T-cell (primary cell): Measurements from ENCODE around the gene SEC63. TPM values are rescaled to one million over a fixed set of nuclear protein-coding genes. Genes with fewer than 3 reads are reported as not detected.
"Not testable (repeated sequence)": the region's sequence is repeated elsewhere in the genome, so short reads cannot be mapped to it uniquely, and the experiment has no call there.

Experiments
- ATAC-seq, 4 experiments: fragments of 200-7000 bp in 3 of 4; fragments of 150-1000 bp in 1 of 4; cut with Tn5 transposase; replicated peaks in 1 of 4; 1 replicate in 3 of 4; 2 replicates in 1 of 4; pipeline ENCODE4 v1.10.0; 2021; ENCODE audit warnings: moderate library complexity in 3 of 4, mild to moderate bottlenecking in 2 of 4, moderate number of reproducible peaks in 1 of 4
- CTCF ChIA-PET, 2 donors: fragments of 300-600 bp; sonication (Branson Sonifier 250); formaldehyde crosslinking; loops; one replicate each; lab custom pipeline; 2022; ENCODE audit warnings: antibody characterized with exemption in 2 of 2; lab: Charles Lee
- POLR2A ChIA-PET, 2 donors: fragments of 300-600 bp; sonication (Branson Sonifier 250); formaldehyde crosslinking; loops; one replicate each; lab custom pipeline; 2022; ENCODE audit warnings: antibody characterized with exemption in 2 of 2; lab: Charles Lee
- DNase-seq, 35 experiments: peaks; one replicate each; pipeline versions ENCODE4 v3.0.0 to v3.0.0-alpha.2; 2013 to 2023
- H3K27ac ChIP-seq: one replicate; pipeline ENCODE4 v1.5.1; 2013; ENCODE audit warnings: low read length
- H3K27me3 ChIP-seq, 2 experiments: replicated peaks in 1 of 2; 1 replicate in 1 of 2; 2 replicates in 1 of 2; pipeline versions ENCODE4 v1.6.1 to v1.7.0; 2013; ENCODE audit warnings: low read length in 1 of 2, mixed read lengths in 1 of 2; ENCODE audit not compliant: control insufficient read depth in 2 of 2, insufficient read depth in 2 of 2; ENCODE audit errors: extremely low read depth in 1 of 2
- H3K36me3 ChIP-seq, 2 donors: 1 replicate in 1 of 2; 2 replicates in 1 of 2; pipeline versions ENCODE4 v1.6.1 to v1.7.0; 2013; ENCODE audit warnings: low read length in 1 of 2; ENCODE audit not compliant: control insufficient read depth in 2 of 2, insufficient read depth in 1 of 2; ENCODE audit errors: extremely low read depth in 1 of 2
- H3K4me1 ChIP-seq, 2 experiments: 1 replicate in 1 of 2; 2 replicates in 1 of 2; pipeline versions ENCODE4 v1.6.1 to v1.7.0; 2013; ENCODE audit warnings: low read length in 2 of 2, mixed read lengths in 1 of 2; ENCODE audit not compliant: insufficient read depth in 2 of 2, control insufficient read depth in 1 of 2; ENCODE audit errors: extremely low read depth in 1 of 2
- H3K4me3 ChIP-seq, 2 donors: 1 replicate in 1 of 2; 2 replicates in 1 of 2; pipeline versions ENCODE4 v1.5.1 to v1.7.0; 2013; ENCODE audit warnings: mild to moderate bottlenecking in 2 of 2, low read length in 1 of 2, moderate library complexity in 1 of 2; ENCODE audit not compliant: control insufficient read depth in 1 of 2; ENCODE audit errors: extremely low read depth in 1 of 2
- H3K9me3 ChIP-seq: 2 replicates; pipeline ENCODE4 v1.7.0; 2013
- H3K27ac Mint-ChIP-seq, 2 donors: one replicate each; pipeline ENCODE4 v1.8.0; 2020 to 2021; ENCODE audit warnings: mild to moderate bottlenecking in 2 of 2, mixed read lengths in 2 of 2
- H3K27me3 Mint-ChIP-seq, 2 donors: one replicate each; pipeline ENCODE4 v1.8.0; 2021 to 2022; ENCODE audit warnings: mixed read lengths in 2 of 2
- H3K36me3 Mint-ChIP-seq: one replicate; pipeline ENCODE4 v1.8.0; 2021; ENCODE audit warnings: mixed read lengths
- H3K4me1 Mint-ChIP-seq, 3 donors: one replicate each; pipeline ENCODE4 v1.8.0; 2020 to 2022; ENCODE audit warnings: mixed read lengths in 3 of 3, mild to moderate bottlenecking in 1 of 3
- H3K4me3 Mint-ChIP-seq, 3 donors: one replicate each; pipeline ENCODE4 v1.8.0; 2020 to 2022; ENCODE audit warnings: mild to moderate bottlenecking in 3 of 3, mixed read lengths in 3 of 3, moderate library complexity in 3 of 3
- H3K9me3 Mint-ChIP-seq, 3 donors: one replicate each; pipeline ENCODE4 v1.8.0; 2020 to 2022; ENCODE audit warnings: mixed read lengths in 3 of 3
- WGBS: methylation state at CpG from one replicate; pipeline ENCODE4 v1.1.5; 2013; ENCODE audit warnings: missing lambda C conversion rate; ENCODE audit not compliant: insufficient coverage; 5-methylcytosine and 5-hydroxymethylcytosine counted together
- total RNA-seq, 35 experiments: library from RNA in 6 of 35; stranded (reverse) in 6 of 35; fragments of 120-200 nt in 1 of 35; gene quantifications; one replicate each; pipeline versions ENCODE4 v1.2.1 to v1.2.4 and lab custom pipeline; 2013 to 2026

The SEC63 gene
- total RNA-seq, 5 donors from 2014 or later (not counting 1 experiment from before 2014, with no cell fraction given), result 56.2 to 85.5 (median 68.7) TPM

DNA sequence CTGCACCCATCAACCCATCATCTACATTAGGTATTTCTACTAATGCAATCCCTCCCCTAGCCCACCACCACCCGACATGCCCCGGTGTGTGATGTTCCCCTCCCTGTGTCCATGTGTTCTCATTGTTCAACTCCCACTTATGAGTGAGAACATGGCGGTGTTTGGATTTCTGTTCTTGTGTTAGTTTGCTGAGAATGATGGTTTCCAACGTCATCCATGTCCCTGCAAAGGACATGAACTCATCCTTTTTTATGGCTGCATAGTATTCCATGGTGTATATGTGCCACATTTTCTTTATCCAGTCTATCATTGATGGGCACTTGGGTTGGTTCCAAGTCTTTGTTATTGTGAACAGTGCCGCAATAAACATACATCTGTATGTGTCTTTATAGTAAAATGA lies 72.1 kb downstream of the SEC63 start:
- H3K4me1 ChIP-seq, DNase-seq, H3K27me3 ChIP-seq, H3K4me3 Mint-ChIP-seq, H3K27me3 Mint-ChIP-seq, H3K4me1 Mint-ChIP-seq, H3K27ac ChIP-seq, H3K4me3 ChIP-seq, POLR2A ChIA-PET, ATAC-seq, CTCF ChIA-PET, H3K9me3 ChIP-seq, H3K27ac Mint-ChIP-seq: not testable (repeated sequence)
- Mint-ChIP-seq H3K9me3 (peaks cover 3 to 13% (median 7%) of the 10 kb centered on the region in 3 donors), H3K36me3 (peaks cover 51% of the 10 kb centered on the region)
- peaks cover 0 to 23% of the 10 kb centered on the region in 2 donors for H3K36me3 ChIP-seq
- WGBS, result no CpG with 5 or more reads among the region's 5 CpGs

DNA sequence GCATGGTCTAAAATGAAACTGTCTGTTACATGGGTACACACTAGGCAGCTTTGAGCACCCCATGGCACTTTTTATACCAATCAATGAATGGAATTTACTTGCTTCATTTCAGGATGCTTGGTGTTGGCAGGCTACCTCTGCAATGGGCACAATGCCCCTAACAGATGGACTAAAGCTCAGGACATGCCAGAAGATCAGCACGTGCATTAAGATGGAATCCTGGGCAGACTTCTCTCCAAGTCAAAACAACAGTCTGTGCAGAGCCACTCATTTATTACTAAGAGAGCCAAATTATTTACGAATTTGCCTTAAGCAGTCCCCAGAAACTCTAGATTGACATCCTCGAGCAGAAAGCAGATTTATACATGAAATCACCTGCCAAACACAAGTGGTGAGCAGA lies 78.1 kb downstream of the SEC63 start:
- ChIA-PET CTCF (no interaction called here), POLR2A (interaction anchor here in 1 of 2 donors (0.7 kb wide), 1 partner anchor 185 kb away, joined by 6 read pairs; no protein-coding TSS in a partner anchor)
- no peaks in the 10 kb centered on the region for H3K9me3 ChIP-seq
- H3K27ac ChIP-seq, result no peak overlapping the region
- 100% methylated on average over 2 of the region's 3 CpGs for WGBS
- peaks cover 0 to 52% of the 10 kb centered on the region in 2 donors for H3K36me3 ChIP-seq
- DNase-seq (no peak), ATAC-seq (no peak)
- peaks cover 38% of the 10 kb centered on the region for H3K36me3 Mint-ChIP-seq
- no peak overlapping the region for H3K4me3 Mint-ChIP-seq
- H3K27ac Mint-ChIP-seq, result peak overlapping the region in 1 of 2 donors; percentile 52
- H3K4me3 ChIP-seq, result no peak overlapping the region
- no peaks in the 10 kb centered on the region for H3K4me1 Mint-ChIP-seq
- no peaks in the 10 kb centered on the region for H3K4me1 ChIP-seq
- H3K9me3 Mint-ChIP-seq, result no peaks in the 10 kb centered on the region
- no peaks in the 10 kb centered on the region for H3K27me3 ChIP-seq
- no peaks in the 10 kb centered on the region for H3K27me3 Mint-ChIP-seq

DNA sequence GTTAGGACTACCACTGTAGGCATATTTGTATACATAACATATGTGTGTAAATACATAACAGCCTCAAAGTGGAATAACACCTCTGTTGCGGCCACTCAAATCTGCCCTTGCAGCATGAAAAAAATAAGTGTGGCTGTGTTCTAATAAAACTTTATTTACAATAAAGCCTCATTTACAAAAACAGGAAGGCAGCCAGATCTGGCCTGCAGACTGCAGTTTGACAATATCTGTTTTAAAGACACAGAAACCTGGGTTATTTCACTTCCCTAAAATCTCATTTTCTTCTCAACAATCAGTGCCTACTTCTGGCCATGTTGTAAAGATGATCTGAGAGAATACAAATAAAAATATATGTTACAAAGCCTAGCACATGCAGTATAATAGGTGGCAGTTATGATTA lies 80.0 kb downstream of the SEC63 start:
- peaks cover 45% of the 10 kb centered on the region for H3K36me3 Mint-ChIP-seq
- no peak overlapping the region for H3K4me3 Mint-ChIP-seq
- no CpG with 5 or more reads among the region's 1 CpG for WGBS
- no peak for DNase-seq
- no peak overlapping the region for H3K4me3 ChIP-seq
- no peaks in the 10 kb centered on the region for H3K9me3 ChIP-seq
- ATAC-seq, result no peak
- H3K27ac Mint-ChIP-seq, result no peak overlapping the region
- no peaks in the 10 kb centered on the region for H3K4me1 Mint-ChIP-seq
- H3K27ac ChIP-seq, result no peak overlapping the region
- H3K27me3 Mint-ChIP-seq, result no peaks in the 10 kb centered on the region
- H3K9me3 Mint-ChIP-seq, result no peaks in the 10 kb centered on the region
- ChIA-PET CTCF (no interaction called here), POLR2A (no interaction called here)
- peaks cover 0 to 53% of the 10 kb centered on the region in 2 donors for H3K36me3 ChIP-seq
- no peaks in the 10 kb centered on the region for H3K4me1 ChIP-seq
- H3K27me3 ChIP-seq, result no peaks in the 10 kb centered on the region

DNA sequence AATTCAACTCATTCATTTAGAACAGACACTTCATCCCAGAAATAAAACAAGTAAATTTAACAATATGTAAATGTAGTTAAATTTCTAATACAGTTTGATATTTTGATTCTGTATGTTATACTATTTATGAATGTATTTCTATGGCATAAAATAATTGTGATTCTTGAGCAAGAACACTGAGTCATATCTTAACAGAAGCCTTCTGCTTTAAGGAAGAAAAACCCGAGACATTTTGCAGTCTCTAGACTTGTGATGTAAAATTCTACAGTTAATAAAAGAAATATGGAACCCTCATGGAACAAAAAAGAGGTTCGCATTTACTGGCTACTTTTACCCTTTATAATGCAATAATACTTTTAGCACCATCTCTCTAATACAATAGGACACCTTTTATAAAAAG lies 86.0 kb downstream of the SEC63 start:
- DNase-seq (no peak), ATAC-seq (no peak)
- Mint-ChIP-seq H3K9me3 (no peaks in the 10 kb centered on the region), H3K27ac (no peak overlapping the region), H3K4me1 (peaks cover 0 to 2% (median 1%) of the 10 kb centered on the region in 3 donors), H3K27me3 (no peaks in the 10 kb centered on the region), H3K36me3 (peaks cover 23% of the 10 kb centered on the region), H3K4me3 (no peak overlapping the region)
- Histone ChIP-seq H3K27me3 (no peaks in the 10 kb centered on the region), H3K4me1 (no peaks in the 10 kb centered on the region), H3K36me3 (peaks cover 0 to 45% of the 10 kb centered on the region in 2 donors), H3K27ac (no peak overlapping the region), H3K9me3 (no peaks in the 10 kb centered on the region), H3K4me3 (no peak overlapping the region)
- ChIA-PET CTCF (interaction anchor here in 1 of 2 donors (1.2 kb wide), 2 partner anchors 146 to 198 kb away, joined by 3 to 4 read pairs; no protein-coding TSS in a partner anchor), POLR2A (interaction anchor here in 1 of 2 donors (0.5 kb wide), 1 partner anchor 284 kb away, joined by 3 read pairs; no protein-coding TSS in a partner anchor)
- WGBS, result no CpG with 5 or more reads among the region's 2 CpGs

DNA sequence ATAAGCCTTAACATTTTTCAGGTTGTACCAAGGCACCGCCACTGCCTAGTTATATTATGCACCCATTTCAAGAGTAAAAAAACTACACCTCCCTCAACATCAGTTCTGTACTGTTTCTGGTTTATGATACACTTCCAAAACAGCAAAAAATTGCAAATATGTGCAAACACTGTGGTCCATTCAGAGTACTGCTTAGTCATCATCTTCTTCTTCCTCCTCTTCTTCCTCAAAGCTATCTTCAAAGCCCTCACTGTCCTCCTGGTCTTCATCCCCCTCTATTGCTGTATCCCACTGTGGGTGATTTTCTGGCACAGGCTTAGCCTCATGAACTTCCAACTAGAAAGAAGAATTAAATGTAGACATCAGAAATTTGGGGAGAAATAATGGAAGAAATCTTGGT lies 86.5 kb downstream of the SEC63 start:
- CTCF ChIA-PET, result interaction anchor here (1.1 to 1.2 kb wide), 2 partner anchors 24 to 145 kb away, joined by 3 to 4 read pairs; no protein-coding TSS in a partner anchor
- DNase-seq, H3K9me3 ChIP-seq, H3K27ac ChIP-seq, H3K4me3 ChIP-seq, H3K4me3 Mint-ChIP-seq, H3K9me3 Mint-ChIP-seq, H3K4me1 ChIP-seq, H3K27me3 ChIP-seq, H3K4me1 Mint-ChIP-seq, POLR2A ChIA-PET, H3K27me3 Mint-ChIP-seq, ATAC-seq: not testable (repeated sequence)
- peaks cover 23% of the 10 kb centered on the region for H3K36me3 Mint-ChIP-seq
- H3K27ac Mint-ChIP-seq, result peak overlapping the region in 1 of 2 donors; percentile 59
- H3K36me3 ChIP-seq, result peaks cover 0 to 43% of the 10 kb centered on the region in 2 donors
- no CpG with 5 or more reads among the region's 1 CpG for WGBS

DNA sequence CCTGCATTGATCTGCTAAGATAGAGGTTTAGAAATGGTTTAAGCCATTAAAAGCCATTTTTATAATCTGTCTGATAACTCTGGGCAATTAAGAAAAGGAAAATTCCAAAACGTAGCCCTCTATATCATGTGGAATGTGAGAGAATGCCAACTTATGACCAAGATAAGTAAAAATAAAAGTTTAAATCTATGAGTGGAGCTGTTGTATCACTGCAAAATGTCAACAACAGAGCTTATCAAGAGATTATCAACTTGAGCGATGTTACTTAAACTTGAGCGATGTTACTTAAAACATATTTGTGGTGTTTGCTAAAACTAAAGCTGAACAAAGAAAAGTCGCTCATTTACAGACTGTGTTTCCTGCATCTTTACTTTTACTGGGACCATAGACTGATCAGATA lies 87.0 kb downstream of the SEC63 start:
- Histone ChIP-seq H3K4me3 (no peak overlapping the region), H3K27me3 (no peaks in the 10 kb centered on the region), H3K9me3 (no peaks in the 10 kb centered on the region), H3K27ac (no peak overlapping the region), H3K4me1 (peaks cover 0 to 4% of the 10 kb centered on the region in 2 experiments), H3K36me3 (peaks cover 0 to 39% of the 10 kb centered on the region in 2 donors)
- ATAC-seq (no peak), DNase-seq (no peak)
- Mint-ChIP-seq H3K36me3 (peaks cover 22% of the 10 kb centered on the region), H3K9me3 (no peaks in the 10 kb centered on the region), H3K27me3 (no peaks in the 10 kb centered on the region), H3K27ac (peak overlapping the region in 1 of 2 donors; percentile 59), H3K4me3 (no peak overlapping the region), H3K4me1 (peaks cover 0 to 7% (median 4%) of the 10 kb centered on the region in 3 donors)
- WGBS, result 80% methylated on average over 1 of the region's 4 CpGs
- ChIA-PET CTCF (interaction anchor here (0.6 to 1.3 kb wide), 4 partner anchors 23 to 417 kb away, joined by 3 to 4 read pairs (median 3); no protein-coding TSS in a partner anchor), POLR2A (no interaction called here)
